HEK293T (cell line): Measurements from ENCODE around the gene LRRK1.

Source experiments
- LEF1 ChIP-seq: fragments of 450-650 bp; IDR thresholded peaks from 2 replicates; pipeline ENCODE4 v1.6.1; 2017; ENCODE audit warnings: mild to moderate bottlenecking, borderline replicate concordance
- TF ChIP-seq, protein P1 (sequence below): fragments of 450-650 bp; IDR thresholded peaks from 2 replicates; pipeline ENCODE4 v1.6.1; 2016

DNA sequence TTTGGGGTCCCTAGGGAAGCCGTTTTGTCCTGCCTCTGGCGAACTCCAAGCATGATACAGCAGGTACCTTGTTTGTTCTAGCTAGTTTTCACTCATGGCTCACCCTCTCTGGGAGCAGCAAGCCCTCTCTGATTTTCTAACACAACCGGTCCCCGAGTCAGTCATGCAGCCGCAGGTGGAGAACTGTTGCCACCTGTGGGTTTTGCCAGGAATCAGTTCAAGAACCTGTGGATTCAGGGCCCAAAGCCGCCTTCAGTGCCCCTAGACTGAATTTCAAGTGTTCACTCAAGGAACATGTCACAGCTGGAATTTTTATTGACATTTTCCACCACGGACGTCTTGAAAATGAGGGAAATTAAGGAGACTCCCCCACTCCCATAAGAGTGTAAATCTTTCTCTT lies 13.3 kb upstream of the LRRK1 start:
- TF ChIP-seq LEF1: no peak
- TF ChIP-seq, protein P1, sequence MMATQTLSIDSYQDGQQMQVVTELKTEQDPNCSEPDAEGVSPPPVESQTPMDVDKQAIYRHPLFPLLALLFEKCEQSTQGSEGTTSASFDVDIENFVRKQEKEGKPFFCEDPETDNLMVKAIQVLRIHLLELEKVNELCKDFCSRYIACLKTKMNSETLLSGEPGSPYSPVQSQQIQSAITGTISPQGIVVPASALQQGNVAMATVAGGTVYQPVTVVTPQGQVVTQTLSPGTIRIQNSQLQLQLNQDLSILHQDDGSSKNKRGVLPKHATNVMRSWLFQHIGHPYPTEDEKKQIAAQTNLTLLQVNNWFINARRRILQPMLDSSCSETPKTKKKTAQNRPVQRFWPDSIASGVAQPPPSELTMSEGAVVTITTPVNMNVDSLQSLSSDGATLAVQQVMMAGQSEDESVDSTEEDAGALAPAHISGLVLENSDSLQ: no peak
